ENCODE results near the gene NOTCH2. TPM values are rescaled to one million over a fixed set of nuclear protein-coding genes. Genes with fewer than 3 reads are reported as not detected.

Gene NOTCH2
- total RNA-seq, 1 donor from 2014 or later, result 131 TPM

DNA sequence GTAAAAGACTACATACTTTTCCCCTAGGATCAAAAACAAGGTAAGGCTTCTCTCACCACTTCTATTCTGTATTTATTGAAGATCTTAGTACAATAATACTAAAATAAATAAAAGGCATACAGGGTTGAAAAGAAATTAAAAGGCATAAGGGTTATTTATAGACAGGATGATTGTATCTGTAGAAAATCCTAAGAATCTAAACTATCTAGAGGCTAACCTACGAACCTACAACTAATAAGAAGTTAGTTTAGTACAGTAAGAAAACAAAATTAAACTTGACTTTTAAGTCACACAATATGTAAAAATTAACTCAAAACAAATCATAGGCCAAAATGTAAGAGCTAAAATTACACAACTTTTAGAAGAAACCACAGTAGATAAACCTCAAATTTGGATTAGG is 122.7 kb downstream of the NOTCH2 start:
- no peak for DNase-seq (ENCODE audit: low spot score)

- no peak for DNase-seq (ENCODE audit: low spot score)
Measured at GRCh38 chr1:119943216-119943615, 126.2 kb downstream of the NOTCH2 start.

GRCh38 chr1:119941392-119941791 is 128.1 kb downstream of the NOTCH2 start:
- no peak for DNase-seq (ENCODE audit: low spot score)

DNA sequence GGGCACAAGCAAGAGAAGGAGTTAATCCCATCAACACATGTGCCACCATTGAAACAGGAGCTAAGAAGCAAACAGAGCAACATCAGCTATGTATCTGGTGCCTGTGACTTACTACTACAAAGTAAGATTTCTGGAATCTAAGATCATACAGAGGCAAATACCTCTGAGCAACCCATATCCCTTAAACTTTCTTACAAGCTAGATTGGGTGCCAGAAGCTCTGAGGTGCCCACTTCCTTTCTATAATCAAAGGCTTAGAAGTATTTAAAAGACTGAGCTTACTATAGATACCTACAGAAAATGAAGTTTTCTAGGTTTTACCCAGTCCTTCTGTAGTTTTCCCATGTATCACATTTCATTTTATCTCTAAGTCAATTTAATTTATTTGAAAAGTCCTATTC is 128.8 kb downstream of the NOTCH2 start:
- DNase-seq (ENCODE audit: low spot score), result no peak

DNA sequence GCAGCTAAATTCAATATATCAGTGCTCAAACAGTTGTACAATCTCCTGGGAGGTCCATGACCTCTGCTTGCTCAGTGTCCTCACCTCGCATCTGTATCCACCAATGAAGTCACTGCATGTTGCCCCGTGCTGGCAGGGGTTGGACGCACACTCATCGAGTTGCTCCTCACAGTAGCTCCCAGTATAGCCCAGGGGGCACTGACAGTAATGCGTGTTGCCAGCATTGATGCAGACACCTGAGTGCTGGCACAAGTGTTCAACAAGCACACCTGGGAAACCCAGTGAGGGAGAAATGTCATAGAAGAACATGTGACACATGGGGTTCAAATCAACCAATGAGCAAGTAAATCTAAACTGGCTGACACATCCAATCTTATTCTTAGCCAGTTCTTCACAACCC is 132.3 kb downstream of the NOTCH2 start:
- no peak for DNase-seq (ENCODE audit: low spot score)

GRCh38 chr1:119935915-119936314 is 133.5 kb downstream of the NOTCH2 start:
- DNase-seq (ENCODE audit: low spot score), result no peak

GRCh38 chr1:119935373-119935772 is 134.1 kb downstream of the NOTCH2 start:
- DNase-seq (ENCODE audit: low spot score), result no peak

DNA sequence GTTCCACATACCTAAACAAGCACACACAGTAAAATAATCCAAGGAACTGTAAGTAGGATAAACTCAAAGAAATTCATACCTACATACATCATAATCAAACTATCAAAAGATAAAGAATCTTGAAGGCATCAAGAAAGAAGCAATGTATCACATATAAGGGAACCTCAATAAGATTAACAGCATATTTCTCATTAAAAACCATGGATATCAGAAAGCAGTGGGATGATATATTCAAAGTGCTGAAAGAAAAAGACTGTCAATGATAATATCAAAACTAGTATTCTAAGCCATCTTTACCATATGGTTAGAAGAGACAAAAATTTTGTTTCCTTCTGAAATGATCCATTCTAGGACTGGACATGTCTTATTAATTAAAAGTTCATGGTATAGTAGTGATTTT is 136.1 kb downstream of the NOTCH2 start:
- no peak for DNase-seq (ENCODE audit: low spot score)

DNA sequence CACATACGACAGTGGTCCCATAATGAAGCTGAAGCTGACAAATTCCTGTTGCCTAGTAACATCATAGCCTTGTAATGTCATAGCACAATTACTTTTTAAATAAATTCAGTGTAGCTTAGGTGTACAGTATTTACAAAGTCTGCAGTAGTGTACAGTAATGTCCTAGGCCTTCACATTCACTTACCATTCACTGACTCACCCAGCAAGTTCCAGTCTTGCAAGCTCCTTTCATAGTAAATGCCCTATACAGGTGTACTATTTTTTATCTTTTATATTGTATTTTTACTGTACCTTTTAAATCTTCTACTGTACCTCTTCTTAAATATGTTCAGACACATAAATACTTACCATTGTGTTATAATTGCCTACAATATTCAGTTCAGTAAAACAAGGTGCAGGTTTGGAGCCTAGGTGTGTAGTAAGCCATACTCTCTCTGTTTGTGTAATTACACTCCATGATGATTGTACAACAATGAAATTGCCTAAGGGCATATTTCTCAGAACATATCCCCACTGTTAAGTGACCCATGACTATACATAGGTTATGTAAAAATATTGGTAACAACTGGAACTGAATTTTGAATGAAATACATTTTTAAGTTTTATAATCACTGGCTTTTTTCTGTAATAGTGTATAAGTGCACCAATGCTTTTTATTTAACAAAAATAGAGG is 139.7 kb downstream of the NOTCH2 start:
- no peak for DNase-seq (ENCODE audit: low spot score)

DNA sequence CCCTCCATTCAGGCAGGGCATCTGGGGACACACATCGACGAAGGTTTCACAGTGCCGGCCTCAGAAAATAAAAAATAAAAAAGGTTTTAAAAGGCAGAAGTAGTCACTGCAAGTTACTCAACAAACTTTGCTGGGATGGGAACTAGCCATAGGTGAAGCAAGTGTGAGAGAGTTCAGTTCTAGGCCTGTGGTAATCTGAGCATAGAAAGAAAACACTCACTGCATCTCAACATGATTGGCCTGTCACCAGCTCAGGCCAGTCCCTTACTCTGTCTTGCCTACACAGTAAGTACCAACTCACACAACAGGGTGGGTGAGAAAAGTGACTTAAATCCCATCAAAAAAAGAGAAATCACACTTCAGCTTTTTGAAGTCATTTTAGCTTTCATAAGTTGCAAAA is 142.9 kb downstream of the NOTCH2 start:
- DNase-seq (ENCODE audit: low spot score), result no peak

DNA sequence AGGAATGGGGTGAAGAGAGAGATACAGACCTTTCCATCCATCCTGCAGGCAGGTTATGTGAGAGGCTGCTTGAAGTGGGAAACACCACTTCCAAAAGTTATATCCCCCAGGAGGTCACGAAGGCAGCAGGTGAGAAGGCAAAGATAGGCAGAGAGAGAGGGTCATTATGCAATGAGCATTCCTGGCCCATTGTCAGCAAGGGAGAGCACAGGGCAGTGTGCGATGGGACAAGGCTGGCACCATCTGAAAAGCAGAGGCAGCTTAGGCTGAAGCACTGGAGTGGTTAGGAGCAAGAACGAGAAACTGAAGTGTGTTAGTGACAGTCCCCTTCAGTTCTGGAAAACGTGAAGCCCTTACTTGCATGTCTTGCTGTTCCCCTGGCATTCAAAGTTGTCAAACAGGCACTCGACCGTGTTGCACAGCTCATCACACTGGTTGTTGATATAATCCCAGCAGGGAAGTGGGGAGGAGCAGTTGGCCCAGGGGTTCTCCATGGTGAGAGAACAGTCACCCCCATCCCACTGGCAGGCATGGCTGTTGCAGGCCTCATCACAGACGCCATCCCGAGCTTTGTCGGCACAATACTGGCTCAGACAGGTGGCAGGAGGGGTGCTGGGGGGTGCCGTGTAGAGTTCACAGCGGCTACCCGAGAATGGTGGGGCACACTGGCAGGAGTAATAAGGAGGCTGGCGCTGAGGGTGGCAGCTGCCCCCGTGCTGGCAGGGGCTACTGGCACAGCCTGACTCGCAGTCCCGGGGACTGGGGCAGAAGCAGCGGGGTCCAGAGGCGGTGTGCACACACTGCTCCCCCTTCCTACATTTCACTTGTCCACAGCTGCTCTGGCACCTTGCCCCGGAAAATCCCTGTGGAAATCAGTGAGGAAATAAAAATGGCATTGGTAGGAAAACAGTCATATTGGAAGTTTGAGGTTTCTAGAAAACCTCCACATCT is 144.2 kb downstream of the NOTCH2 start:
- no peak for DNase-seq (ENCODE audit: low spot score)

GRCh38 chr1:119920104-119920968 is 149.1 kb downstream of the NOTCH2 start:
- no peak for DNase-seq (ENCODE audit: low spot score)

- DNase-seq (ENCODE audit: low spot score), result no peak
Measured at GRCh38 chr1:119919241-119919640, 150.2 kb downstream of the NOTCH2 start.

DNA sequence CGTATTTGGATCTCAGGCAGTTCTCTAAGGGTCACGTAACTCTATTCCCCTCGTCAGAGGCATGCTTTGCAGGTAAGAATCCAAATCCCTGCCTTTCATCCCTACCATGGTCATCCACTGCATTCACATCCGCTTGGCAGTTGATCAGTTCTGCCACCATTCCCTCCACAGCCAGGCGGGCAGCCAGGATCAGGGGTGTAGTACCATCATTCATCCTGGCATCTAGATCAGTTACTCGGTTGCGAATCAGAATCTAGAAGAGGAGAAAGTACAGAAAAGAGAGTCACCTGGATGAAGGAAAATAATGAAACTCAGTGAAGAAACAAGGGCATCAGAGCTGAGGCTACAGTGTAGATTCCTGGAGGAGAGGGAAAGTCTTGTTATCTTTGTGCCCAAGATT is 151.2 kb downstream of the NOTCH2 start:
- no peak for DNase-seq (ENCODE audit: low spot score)

- no peak for DNase-seq (ENCODE audit: low spot score)
Measured at GRCh38 chr1:119917304-119918055, 152.0 kb downstream of the NOTCH2 start.

DNA sequence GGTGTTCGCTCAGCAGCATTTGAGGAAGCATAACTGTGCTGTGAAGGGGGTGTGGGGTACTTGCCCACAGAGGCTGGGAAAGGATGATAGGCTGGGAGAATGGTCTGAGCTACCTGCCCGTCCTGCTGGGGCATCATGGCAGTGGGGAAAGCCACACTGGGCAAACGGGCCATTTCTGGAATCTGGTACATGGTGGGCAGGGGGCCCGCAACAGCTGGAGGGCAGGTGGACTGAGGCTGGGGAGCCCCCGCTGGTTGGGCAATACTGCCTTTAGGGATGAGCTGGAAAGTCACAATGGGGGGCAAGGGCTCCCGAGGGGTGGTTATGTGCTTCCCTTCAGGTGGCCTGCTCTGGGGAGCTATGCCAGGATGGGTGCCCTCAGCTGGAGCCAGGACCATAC is 153.9 kb downstream of the NOTCH2 start:
- DNase-seq (ENCODE audit: low spot score), result no peak

- no peak for DNase-seq (ENCODE audit: low spot score)
Measured at GRCh38 chr1:119914071-119914470, 155.4 kb downstream of the NOTCH2 start.

GRCh38 chr1:119912963-119913362 is 156.5 kb downstream of the NOTCH2 start:
- DNase-seq (ENCODE audit: low spot score), result no peak

GRCh38 chr1:119911775-119912174 is 157.7 kb downstream of the NOTCH2 start:
- no peak for DNase-seq (ENCODE audit: low spot score)

- no peak for DNase-seq (ENCODE audit: low spot score)
Measured at GRCh38 chr1:119910618-119911017, 158.8 kb downstream of the NOTCH2 start.

DNA sequence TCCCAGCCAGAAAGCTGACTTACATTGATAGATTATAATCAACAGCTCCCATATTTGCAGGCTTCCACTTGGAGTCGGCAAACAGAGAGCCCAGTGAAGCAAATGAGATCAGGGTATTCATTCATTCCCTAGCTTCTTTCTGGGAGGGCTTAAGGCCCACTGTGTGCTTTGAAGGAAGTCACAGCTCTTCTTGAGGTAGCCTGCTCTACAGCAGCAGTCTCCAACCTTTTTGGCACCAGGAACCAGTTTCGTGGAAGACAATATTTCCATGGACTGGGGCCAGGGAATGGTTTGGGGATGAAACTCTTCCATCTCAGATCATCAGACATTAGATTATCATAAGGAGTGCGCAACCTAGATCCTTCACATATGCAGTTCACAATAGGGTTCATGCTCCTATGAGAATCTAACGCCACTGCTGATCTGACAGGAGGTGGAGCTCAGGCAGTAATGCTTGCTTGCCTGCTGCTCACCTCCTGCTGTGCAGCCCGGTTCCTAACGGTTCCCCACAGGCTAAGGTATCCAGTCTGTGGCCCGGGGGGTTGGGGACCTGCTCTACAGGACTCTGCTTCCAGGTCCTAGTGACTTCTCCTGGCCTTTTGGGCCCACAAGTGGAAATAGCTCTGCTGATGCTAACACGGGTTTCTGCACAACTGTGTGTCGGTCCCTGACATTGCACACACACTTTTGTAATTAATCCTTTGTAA is 159.4 kb downstream of the NOTCH2 start:
- no peak for DNase-seq (ENCODE audit: low spot score)

Measured in mucosa of gallbladder (tissue), 1 donor.